SKM-1 (cell line): ENCODE results near the gene NRG3.
"Not testable (repeated sequence)": the region's sequence is repeated elsewhere in the genome, so short reads cannot be mapped to it uniquely, and the experiment has no call there.

Experiments used
- DNase-seq: peaks from one replicate; lab custom pipeline; 2025; ENCODE audit not compliant: unreplicated experiment; lab: John Stamatoyannopoulos, UW

The NRG3 gene

GRCh38 chr10:82942286-82943099 is 1067.5 kb downstream of the NRG3 start:
- no peak for DNase-seq

GRCh38 chr10:82943142-82943541 is 1068.1 kb downstream of the NRG3 start:
- no peak for DNase-seq

- no peak for DNase-seq
These were observed 1075.0 kb downstream of the NRG3 start for GRCh38 chr10:82949816-82950575.

- DNase-seq = no peak
These were observed 1078.3 kb downstream of the NRG3 start for GRCh38 chr10:82953331-82953730.

- no peak for DNase-seq
These were observed 1078.9 kb downstream of the NRG3 start for GRCh38 chr10:82953909-82954308.

- not testable (repeated sequence) for DNase-seq
These were observed 1085.5 kb downstream of the NRG3 start for GRCh38 chr10:82960421-82961060.

GRCh38 chr10:82961864-82962263 is 1086.9 kb downstream of the NRG3 start:
- no peak for DNase-seq

GRCh38 chr10:82966130-82966529 is 1091.1 kb downstream of the NRG3 start:
- no peak for DNase-seq

GRCh38 chr10:82968533-82968932 is 1093.5 kb downstream of the NRG3 start:
- no peak for DNase-seq

- DNase-seq = no peak
These were observed 1094.4 kb downstream of the NRG3 start for GRCh38 chr10:82969405-82969804.

GRCh38 chr10:82980321-82980720 is 1105.3 kb downstream of the NRG3 start:
- DNase-seq = no peak

- no peak for DNase-seq
These were observed 1106.2 kb downstream of the NRG3 start for GRCh38 chr10:82981137-82981723.

GRCh38 chr10:82982110-82982608 is 1107.2 kb downstream of the NRG3 start:
- no peak for DNase-seq

GRCh38 chr10:82986216-82986615 is 1111.2 kb downstream of the NRG3 start:
- no peak for DNase-seq

GRCh38 chr10:83006479-83006878 is 1131.5 kb downstream of the NRG3 start:
- not testable (repeated sequence) for DNase-seq

GRCh38 chr10:83007510-83007909 is 1132.5 kb downstream of the NRG3 start:
- no peak for DNase-seq

GRCh38 chr10:83012866-83013265 is 1137.9 kb downstream of the NRG3 start:
- DNase-seq = no peak

- DNase-seq = no peak
These were observed 1142.3 kb downstream of the NRG3 start for GRCh38 chr10:83017076-83017867.

GRCh38 chr10:83023662-83024061 is 1148.7 kb downstream of the NRG3 start:
- no peak for DNase-seq
